Chondrocyte (in vitro differentiated cells): Measurements from ENCODE around the gene PPA2. TPM values are rescaled to one million over a fixed set of nuclear protein-coding genes. Genes with fewer than 3 reads are reported as not detected.
"Not testable (repeated sequence)": the region's sequence is repeated elsewhere in the genome, so short reads cannot be mapped to it uniquely, and the experiment has no call there.

Experiments
- DNase-seq: peaks from one replicate; pipeline ENCODE4 v3.0.0; 2021; ENCODE audit warnings: mixed read lengths, low spot score
- H3K27ac Mint-ChIP-seq: one replicate; pipeline ENCODE4 v1.8.0; 2021; ENCODE audit warnings: mild to moderate bottlenecking, moderate library complexity, mixed read lengths; ENCODE audit not compliant: unreplicated experiment
- H3K27me3 Mint-ChIP-seq: 2 replicates; pipeline ENCODE4 v1.8.0; 2021; ENCODE audit warnings: low read depth, mixed read lengths
- H3K36me3 Mint-ChIP-seq: 2 replicates; pipeline ENCODE4 v1.8.0; 2021; ENCODE audit warnings: low read depth, mixed read lengths
- H3K4me1 Mint-ChIP-seq: 2 replicates; pipeline ENCODE4 v1.8.0; 2021; ENCODE audit warnings: low read depth, mild to moderate bottlenecking, mixed read lengths
- H3K4me3 Mint-ChIP-seq: one replicate; pipeline ENCODE4 v1.8.0; 2021; ENCODE audit warnings: mild to moderate bottlenecking, moderate library complexity, mixed read lengths; ENCODE audit not compliant: unreplicated experiment
- H3K9me3 Mint-ChIP-seq: 2 replicates; pipeline ENCODE4 v1.8.0; 2021; ENCODE audit warnings: low read depth, mixed read lengths
- CTCF ChIP-seq: fragments of 200-600 bp; sonication (generic); IDR thresholded peaks from 2 replicates; pipeline ENCODE4 v1.5.0; 2021; ENCODE audit warnings: antibody characterized with exemption, mild to moderate bottlenecking, moderate library complexity
- total RNA-seq: library from RNA; stranded (reverse); gene quantifications from 3 replicates; pipeline ENCODE4 v1.2.1, GENCODE V29; 2021

Gene PPA2
- total RNA-seq, 1 donor from 2014 or later = 61.9 TPM

GRCh38 chr4:105417624-105418023 is 56.2 kb downstream of the PPA2 start:
- Mint-ChIP-seq H3K4me1 (no peaks in the 10 kb centered on the region), H3K9me3 (peaks cover 1% of the 10 kb centered on the region), H3K4me3 (no peak overlapping the region), H3K27me3 (no peaks in the 10 kb centered on the region), H3K36me3 (peaks cover 14% of the 10 kb centered on the region), H3K27ac (no peak overlapping the region)
- DNase-seq = no peak
- no peak for TF ChIP-seq CTCF

GRCh38 chr4:105415281-105415744 is 58.5 kb downstream of the PPA2 start:
- DNase-seq = peak; percentile 72
- peaks cover 23% of the 10 kb centered on the region for H3K9me3 Mint-ChIP-seq
- H3K27ac Mint-ChIP-seq = no peak overlapping the region
- no peaks in the 10 kb centered on the region for H3K27me3 Mint-ChIP-seq
- TF ChIP-seq CTCF = no peak
- no peaks in the 10 kb centered on the region for H3K4me1 Mint-ChIP-seq
- peaks cover 23% of the 10 kb centered on the region for H3K36me3 Mint-ChIP-seq
- no peak overlapping the region for H3K4me3 Mint-ChIP-seq

- peaks cover 30% of the 10 kb centered on the region for H3K36me3 Mint-ChIP-seq
- peaks cover 26% of the 10 kb centered on the region for H3K9me3 Mint-ChIP-seq
- H3K27ac Mint-ChIP-seq = no peak overlapping the region
- no peaks in the 10 kb centered on the region for H3K27me3 Mint-ChIP-seq
- no peak for TF ChIP-seq CTCF
- peak; percentile 73 for DNase-seq
- no peaks in the 10 kb centered on the region for H3K4me1 Mint-ChIP-seq
- H3K4me3 Mint-ChIP-seq = no peak overlapping the region
These were observed 59.5 kb downstream of the PPA2 start for GRCh38 chr4:105414316-105414715.

GRCh38 chr4:105409135-105409534 is 64.7 kb downstream of the PPA2 start:
- not testable (repeated sequence) for H3K4me3 Mint-ChIP-seq, H3K27ac Mint-ChIP-seq, H3K27me3 Mint-ChIP-seq, H3K4me1 Mint-ChIP-seq
- Mint-ChIP-seq H3K9me3 (peaks cover 30% of the 10 kb centered on the region), H3K36me3 (peaks cover 44% of the 10 kb centered on the region)
- DNase-seq = peak; percentile 68

GRCh38 chr4:105400901-105401677 is 72.8 kb downstream of the PPA2 start:
- Mint-ChIP-seq H3K27ac (no peak overlapping the region), H3K36me3 (peaks cover 15% of the 10 kb centered on the region), H3K9me3 (peaks cover 4% of the 10 kb centered on the region), H3K4me1 (peaks cover 12% of the 10 kb centered on the region), H3K27me3 (no peaks in the 10 kb centered on the region), H3K4me3 (no peak overlapping the region)
- DNase-seq = no peak
- TF ChIP-seq CTCF = no peak
